HG03159 (cell line): ENCODE measurements around the gene ANG.

Source experiments
- ATAC-seq: cut with Tn5 transposase; IDR thresholded peaks from one replicate; pipeline ENCODE4 v1.9.1; 2021; ENCODE audit warnings: mild to moderate bottlenecking, moderate library complexity; ENCODE audit not compliant: unreplicated experiment

The ANG gene

DNA sequence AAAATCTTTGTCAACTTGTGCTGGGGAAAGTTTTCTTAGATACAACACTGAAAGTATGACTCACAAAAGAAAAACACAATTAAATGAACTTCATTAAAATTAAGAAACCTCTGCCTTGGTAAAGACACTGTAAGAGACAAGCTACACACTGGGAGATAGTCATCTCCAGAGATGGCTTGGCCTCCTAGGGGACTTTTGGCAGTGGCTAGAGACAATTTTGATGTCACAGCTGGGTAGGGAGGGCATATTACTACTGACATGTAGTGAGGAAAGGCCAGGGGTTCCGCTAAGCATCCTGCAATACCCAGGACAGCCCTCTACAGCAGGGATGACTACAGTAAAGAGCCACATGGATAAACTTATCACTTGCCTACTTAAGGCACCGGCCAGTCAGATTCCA lies 12.9 kb upstream of the ANG start:
- no peak for ATAC-seq

- no peak for ATAC-seq
Observed at GRCh38 chr14:20676072-20676471, 12.5 kb upstream of the ANG start.

DNA sequence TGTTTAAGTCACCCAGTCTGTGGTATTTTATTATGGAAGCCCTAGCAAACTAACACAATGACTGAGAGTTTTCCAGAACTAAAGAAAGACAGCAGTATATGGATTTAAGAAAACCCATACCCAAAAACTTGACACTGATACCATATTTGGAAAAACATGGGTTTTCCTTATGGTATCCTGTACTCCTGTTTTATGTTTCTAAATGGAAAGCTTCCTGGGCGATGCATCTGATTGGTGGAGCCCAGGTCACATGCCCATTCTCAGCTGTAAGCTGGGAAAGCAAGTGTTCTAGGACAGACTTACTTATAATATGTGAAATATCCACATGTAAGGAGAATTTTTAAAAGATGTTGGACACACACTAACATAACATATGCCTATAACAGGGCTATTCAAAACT lies 8.7 kb upstream of the ANG start:
- no peak for ATAC-seq

- ATAC-seq = no peak
Observed at GRCh38 chr14:20680363-20680762, 8.2 kb upstream of the ANG start.

DNA sequence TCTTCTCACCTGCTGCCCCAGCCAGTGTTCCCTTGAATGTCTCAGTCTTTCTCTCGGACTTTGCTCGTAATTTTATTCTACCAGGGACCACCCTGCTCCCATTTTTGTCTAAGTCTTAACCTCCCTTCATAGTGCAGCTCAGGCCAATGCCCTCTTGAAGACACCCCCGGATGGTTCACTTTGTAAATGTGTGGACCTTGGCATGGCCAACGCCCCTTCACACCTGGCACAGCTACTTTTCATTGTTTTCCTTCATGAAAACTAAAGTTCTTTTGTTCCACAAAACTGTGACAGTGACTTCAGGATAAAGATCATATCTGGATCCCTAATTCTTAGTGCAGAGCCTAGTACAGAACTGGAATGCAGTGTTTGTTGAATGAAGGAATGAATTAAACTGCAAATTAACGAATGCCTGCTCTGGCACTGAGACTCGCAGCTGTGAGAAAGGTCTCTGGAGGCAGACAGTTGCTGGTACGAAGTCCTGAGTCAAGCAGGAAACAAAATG lies 7.7 kb upstream of the ANG start:
- peak; percentile 23 for ATAC-seq

DNA sequence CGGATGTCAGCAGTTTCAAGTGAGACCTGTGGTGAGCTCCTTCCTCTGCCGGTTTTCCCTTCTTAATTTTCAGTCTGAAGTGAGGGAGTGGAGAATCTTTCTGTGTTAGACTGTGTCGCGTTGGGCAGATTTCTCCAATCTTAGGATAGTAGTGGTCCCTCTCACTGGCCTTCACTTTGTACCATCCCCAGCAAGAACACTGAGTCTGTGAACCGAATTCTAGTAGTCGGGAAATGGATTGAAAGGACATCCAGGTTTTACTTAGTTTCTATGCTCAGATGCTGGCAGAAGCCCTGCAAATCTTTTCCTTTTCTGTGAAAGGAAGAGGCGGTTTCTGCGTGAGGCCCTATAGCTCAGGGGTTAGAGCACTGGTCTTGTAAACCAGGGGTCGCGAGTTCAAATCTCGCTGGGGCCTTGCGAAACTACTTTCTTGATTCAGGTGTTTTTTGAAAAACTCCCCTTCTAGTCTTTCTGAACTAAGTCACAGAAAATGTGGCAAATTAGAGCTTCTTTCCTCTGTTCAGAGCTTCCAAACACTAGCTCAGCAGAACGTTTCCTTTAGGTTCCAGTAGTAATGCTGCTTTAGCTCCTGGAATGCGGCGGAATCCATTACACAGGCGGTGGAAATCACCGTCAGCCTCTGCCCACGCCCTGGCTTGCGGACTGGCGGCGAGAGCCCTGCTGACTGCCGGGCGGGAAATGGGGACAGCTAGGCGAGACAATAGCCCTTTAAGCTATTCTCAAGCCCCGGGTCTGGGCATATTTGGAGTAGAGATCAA lies 7.0 kb upstream of the ANG start:
- ATAC-seq = peak; percentile 29

GRCh38 chr14:20682127-20682434 lies 6.5 kb upstream of the ANG start:
- no peak for ATAC-seq

- peak; percentile 41 for ATAC-seq
Observed at GRCh38 chr14:20682435-20683124, 6.0 kb upstream of the ANG start.

- peak; percentile 25 for ATAC-seq
Observed at GRCh38 chr14:20683125-20683890, 5.3 kb upstream of the ANG start.

DNA sequence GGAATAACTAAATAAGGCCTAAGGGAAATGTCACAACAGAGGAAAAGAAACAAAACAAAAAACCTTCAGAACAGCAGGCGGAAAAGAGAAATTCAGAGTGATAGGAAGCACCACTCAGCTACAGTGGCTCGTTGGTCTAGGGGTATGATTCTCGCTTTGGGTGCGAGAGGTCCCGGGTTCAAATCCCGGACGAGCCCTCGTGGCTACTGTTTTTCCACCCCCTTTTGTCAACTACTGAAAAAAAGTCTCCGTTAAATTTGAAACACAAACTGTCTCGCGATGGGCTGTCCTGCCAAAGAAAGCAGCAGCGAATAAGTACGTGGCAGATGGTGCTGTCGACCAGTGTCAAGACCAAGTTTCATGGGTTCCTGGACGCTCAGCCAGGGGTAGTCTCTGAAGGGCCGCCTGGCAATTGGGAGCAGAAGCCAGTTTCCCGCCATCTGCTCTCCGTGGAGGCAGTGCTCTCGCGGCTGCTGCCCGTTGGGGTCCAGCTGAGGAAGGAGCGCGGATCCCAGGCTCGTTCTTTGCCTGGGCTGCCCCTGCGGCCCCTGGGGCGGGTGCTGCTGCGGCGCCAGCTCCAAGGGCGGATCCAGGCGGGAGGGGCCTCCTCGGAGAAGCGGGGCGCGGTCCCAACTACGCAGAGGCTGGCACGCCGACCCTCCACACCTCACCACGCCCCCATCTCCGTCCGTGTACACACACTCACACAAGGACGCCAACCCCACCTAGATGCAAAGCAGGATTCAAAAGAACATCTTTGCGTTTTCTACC lies 4.5 kb upstream of the ANG start, which contains the start of gene RNASE4:
Gene RNASE4 (plus strand): TSS at position 670 of the 771 bp plus-strand sequence. CDS start 14,812 bp downstream, outside the sequence.
- peak; percentile 35 for ATAC-seq

DNA sequence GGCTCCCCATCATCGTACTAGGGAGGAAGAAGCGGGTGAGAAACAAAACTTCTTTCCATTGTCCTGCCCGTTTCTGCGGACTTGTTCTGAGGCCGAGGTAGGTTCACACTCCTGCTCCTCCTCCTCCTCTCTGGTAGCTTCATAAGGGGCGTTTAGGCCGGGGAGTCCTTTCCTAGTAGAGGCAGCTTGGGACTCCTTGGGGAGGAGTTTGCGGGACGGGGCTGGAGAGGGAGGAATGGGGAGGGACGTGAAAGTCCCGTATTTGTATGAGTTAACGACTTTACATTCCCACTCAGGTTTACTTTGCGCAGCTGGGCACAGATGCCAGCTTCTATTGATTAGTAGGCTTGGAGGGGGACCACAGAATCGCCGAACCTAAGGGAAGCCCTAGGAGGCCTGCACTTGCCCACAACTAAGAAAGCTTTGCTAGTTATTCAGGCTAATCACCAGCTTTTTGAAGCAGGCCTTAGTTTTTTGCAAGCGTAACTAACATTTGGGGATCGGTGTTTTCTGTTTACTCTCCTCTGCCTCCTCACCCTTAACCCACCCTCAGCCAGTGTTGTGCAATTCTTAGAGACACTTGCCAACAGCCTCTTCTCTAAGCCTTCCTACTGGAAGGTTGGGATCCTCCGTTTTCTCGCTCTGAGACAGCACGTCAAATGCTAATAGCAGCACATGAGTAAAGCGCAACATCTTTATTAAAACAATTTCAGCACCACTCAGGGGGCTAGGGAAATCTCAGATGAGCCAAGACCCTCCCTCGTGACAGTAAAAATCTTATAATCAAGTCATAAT lies 3.7 kb upstream of the ANG start:
- ATAC-seq = no peak

DNA sequence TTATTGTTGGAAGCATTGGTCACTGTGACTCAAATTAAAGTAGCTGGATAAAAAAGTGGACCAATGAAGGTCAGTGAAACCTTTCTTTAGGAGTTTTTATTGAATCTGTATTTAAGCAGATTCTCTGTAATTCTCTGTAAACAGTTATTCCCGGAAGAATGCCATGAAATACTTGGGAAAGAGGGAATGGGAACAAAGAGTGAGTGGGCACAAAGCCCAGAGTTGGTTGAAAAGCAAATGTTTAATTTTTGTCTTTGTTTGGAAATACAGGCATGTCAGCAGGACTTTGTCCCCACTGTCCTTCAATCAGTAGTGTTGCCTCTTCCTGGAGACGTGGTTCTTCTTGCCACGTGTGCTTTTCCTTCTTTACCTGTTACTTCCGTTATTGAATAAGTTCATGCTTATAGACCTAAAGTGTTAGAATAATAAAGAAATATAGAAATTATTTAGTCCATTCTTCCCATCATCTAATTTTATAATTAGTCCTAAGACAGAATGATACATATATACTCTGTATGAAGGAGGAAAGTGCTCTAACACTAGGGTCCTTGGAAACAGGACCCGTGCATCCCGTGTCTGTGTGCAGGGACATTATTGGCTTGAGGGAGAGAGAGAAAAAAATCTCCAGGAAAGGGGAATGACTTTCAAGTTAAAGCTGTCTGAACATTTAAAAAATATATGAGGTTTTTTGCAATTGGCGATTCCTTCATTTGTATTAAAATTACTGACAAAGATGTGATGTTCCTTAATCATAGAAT lies 2.0 kb upstream of the ANG start:
- no peak for ATAC-seq

DNA sequence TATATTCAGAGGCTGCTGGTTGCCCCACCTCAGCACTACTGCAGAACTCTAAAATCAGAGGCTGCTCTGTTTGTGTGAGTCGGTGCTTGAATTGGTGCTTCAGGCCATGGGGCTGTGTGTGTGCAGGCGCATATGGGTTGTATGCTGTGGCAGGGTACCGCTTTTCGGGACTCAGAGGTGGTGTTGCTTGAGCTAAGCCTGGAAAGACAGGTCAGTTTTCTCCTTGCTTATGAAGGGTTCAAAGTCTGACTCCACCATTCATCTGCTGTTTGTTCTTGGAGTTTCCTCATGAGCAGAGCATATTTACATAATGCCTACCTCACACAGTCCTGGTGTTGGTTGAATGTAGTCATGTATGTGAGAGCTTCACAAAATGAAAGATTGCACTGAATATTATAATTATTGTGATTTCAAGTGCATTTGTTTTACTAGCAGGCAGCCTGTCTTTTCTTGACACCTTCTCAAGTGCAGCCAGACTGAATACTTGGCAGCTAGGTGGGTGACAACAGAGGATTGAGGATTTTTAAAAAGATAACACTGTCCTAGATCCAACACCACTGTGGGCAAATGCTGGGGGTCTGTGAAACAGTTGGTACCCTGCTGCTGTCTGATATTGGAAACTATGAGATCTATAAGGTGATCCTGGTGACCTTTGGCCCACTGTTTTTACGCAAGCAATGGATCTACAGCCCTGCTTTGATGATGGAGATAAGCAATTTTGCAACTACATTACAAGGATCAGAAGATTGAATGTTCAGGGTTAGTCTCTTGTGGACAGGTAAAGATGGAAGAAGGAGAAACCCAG lies 1.0 kb upstream of the ANG start:
- no peak for ATAC-seq

DNA sequence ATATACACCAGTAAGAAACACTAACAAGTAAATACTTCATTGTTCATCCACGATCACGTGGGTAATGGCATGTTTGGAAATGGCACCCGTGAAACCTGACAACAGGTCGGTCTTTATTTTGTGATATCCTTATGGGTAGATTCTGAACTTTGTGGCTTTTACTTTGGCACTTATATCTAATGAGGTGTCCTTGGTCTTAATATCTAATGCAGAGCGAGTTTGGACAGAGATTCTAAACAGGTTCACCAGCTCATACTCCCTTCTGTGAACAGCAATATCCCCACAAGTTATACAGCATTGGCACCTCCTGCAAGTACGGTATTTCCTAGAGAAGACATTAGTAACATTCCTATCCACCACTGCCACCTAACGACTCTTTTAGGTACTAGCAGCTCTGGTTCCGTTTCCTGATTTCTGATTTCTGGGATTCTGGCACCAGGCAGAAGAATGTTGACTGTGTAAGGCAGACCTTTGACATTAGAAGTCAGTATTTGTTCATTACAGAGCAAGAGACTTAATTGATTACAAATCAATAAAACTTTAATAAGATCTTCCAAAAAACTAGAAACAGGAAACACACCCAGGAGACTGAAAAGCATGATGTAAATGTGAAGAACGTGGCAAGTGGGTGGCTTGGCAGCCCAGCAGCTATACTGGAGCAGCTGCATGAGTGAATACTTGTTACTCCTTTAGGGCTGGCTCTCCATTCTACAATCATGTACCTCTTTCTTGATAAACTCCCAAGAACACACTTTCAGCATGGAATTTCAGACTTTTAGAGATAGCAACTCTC lies 2.5 kb downstream of the ANG start:
- ATAC-seq = peak; percentile 64

- no peak for ATAC-seq
Observed at GRCh38 chr14:20692116-20692751, 3.7 kb downstream of the ANG start.

DNA sequence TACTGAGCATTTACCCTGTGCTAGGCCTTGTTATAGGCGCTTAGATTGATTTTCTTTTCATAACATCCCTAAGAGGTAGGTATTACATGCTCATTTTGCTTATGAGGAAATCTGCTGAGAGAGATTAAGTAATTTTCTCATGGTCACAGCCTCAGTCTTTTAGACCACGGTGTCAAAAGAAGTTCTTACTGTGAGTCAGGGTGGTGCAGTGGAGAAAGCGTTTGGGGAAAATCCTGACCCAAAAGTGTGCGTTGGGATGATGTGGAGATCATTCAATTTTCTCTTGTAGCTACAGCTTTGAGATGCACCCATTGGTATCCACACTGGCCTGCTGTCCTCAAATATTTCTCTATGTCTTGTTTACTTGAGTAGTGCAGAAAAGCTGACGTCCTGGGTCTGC lies 8.2 kb downstream of the ANG start:
- ATAC-seq = no peak
